ENCODE results near the gene NDUFB10. TPM values are rescaled to one million over a fixed set of nuclear protein-coding genes. Genes with fewer than 3 reads are reported as not detected.
"Not testable (repeated sequence)": the region's sequence is repeated elsewhere in the genome, so short reads cannot be mapped to it uniquely, and the experiment has no call there.

Gene NDUFB10
- total and polyA plus RNA-seq, 2 donors (not counting 1 experiment from before 2014, with no cell fraction given), result 123 to 149 TPM

- H4K20me1 ChIP-seq (ENCODE audit: control insufficient read depth, extremely low read depth, insufficient read depth, low read length), result no peaks in the 10 kb centered on the region
- H3K27me3 ChIP-seq (ENCODE audit: control insufficient read depth, insufficient read depth, low read length), result no peaks in the 10 kb centered on the region
- no peak overlapping the region for H2AFZ ChIP-seq (ENCODE audit: low read length)
- H3K4me1 ChIP-seq (ENCODE audit: control insufficient read depth, extremely low read depth, insufficient read depth, low read length), result peaks cover 2% of the 10 kb centered on the region
- TF ChIP-seq, protein P1, sequence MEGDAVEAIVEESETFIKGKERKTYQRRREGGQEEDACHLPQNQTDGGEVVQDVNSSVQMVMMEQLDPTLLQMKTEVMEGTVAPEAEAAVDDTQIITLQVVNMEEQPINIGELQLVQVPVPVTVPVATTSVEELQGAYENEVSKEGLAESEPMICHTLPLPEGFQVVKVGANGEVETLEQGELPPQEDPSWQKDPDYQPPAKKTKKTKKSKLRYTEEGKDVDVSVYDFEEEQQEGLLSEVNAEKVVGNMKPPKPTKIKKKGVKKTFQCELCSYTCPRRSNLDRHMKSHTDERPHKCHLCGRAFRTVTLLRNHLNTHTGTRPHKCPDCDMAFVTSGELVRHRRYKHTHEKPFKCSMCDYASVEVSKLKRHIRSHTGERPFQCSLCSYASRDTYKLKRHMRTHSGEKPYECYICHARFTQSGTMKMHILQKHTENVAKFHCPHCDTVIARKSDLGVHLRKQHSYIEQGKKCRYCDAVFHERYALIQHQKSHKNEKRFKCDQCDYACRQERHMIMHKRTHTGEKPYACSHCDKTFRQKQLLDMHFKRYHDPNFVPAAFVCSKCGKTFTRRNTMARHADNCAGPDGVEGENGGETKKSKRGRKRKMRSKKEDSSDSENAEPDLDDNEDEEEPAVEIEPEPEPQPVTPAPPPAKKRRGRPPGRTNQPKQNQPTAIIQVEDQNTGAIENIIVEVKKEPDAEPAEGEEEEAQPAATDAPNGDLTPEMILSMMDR (conservative IDR thresholded peaks at IDR 0.05 in 1 of 2, IDR thresholded peaks at IDR 0.05 in 1 of 2; ENCODE audit: low read depth in 1 of 2, low read length in 2 of 2), result no peak
- no peak for TF ChIP-seq EZH2 (IDR thresholded peaks at IDR 0.05; ENCODE audit: low read length, missing control alignments)
- no peak overlapping the region for H3K9ac ChIP-seq (ENCODE audit: insufficient read depth, low read length)
- H3K27ac ChIP-seq (ENCODE audit: insufficient read depth, low read length), result no peak overlapping the region
- no peaks in the 10 kb centered on the region for H3K79me2 ChIP-seq (ENCODE audit: control insufficient read depth, insufficient read depth, low read length)
- H3K36me3 ChIP-seq (ENCODE audit: control insufficient read depth, insufficient read depth, low read length), result peaks cover 8% of the 10 kb centered on the region
- no peak for DNase-seq (ENCODE audit: low read depth in 2 of 2)
- H3K4me3 ChIP-seq (replicated peaks in 1 of 4; ENCODE audit: control extremely low read depth in 1 of 4, insufficient read depth in 1 of 4, low read depth in 3 of 4, low read length in 4 of 4), result no peak overlapping the region
- H3K4me2 ChIP-seq (ENCODE audit: extremely low read depth, insufficient read depth, low read length), result no peak overlapping the region
- H3K9me3 ChIP-seq (ENCODE audit: control insufficient read depth, insufficient read depth, low read depth, low read length), result no peaks in the 10 kb centered on the region
Observed at GRCh38 chr16:1936945-1937479, 22.3 kb upstream of the NDUFB10 start.

DNA sequence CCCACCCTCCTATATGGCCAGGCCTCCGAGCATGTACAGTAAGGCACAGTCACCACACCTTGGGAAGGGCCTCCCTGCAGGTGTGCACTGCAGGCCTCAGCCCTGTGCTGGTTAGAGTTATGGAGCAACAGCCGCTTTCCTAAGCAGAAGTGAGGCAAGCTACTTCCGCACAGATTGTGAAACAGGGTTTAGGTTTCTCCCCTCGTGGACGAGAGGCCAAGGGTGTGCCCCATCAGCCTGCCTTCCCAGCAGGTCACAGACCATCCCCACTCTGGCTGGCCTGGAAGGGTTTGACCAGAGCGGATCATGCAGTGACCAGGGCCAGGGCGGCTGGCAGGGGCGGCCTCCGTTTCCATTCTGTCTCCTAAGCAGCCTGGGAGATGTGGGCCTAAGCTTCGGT lies 21.0 kb upstream of the NDUFB10 start:
- no peaks in the 10 kb centered on the region for H3K27me3 ChIP-seq (ENCODE audit: control insufficient read depth, insufficient read depth, low read length)
- H3K79me2 ChIP-seq (ENCODE audit: control insufficient read depth, insufficient read depth, low read length), result no peaks in the 10 kb centered on the region
- no peak overlapping the region for H3K9ac ChIP-seq (ENCODE audit: insufficient read depth, low read length)
- no peak overlapping the region for H2AFZ ChIP-seq (ENCODE audit: low read length)
- H4K20me1 ChIP-seq (ENCODE audit: control insufficient read depth, extremely low read depth, insufficient read depth, low read length), result no peaks in the 10 kb centered on the region
- H3K27ac ChIP-seq (ENCODE audit: insufficient read depth, low read length), result no peak overlapping the region
- H3K4me1 ChIP-seq (ENCODE audit: control insufficient read depth, extremely low read depth, insufficient read depth, low read length), result peaks cover 7% of the 10 kb centered on the region
- no peak overlapping the region for H3K4me2 ChIP-seq (ENCODE audit: extremely low read depth, insufficient read depth, low read length)
- TF ChIP-seq, protein P1 (conservative IDR thresholded peaks at IDR 0.05 in 1 of 2, IDR thresholded peaks at IDR 0.05 in 1 of 2; ENCODE audit: low read depth in 1 of 2, low read length in 2 of 2), result no peak
- no peak overlapping the region for H3K4me3 ChIP-seq (replicated peaks in 1 of 4; ENCODE audit: control extremely low read depth in 1 of 4, insufficient read depth in 1 of 4, low read depth in 3 of 4, low read length in 4 of 4)
- DNase-seq (ENCODE audit: low read depth in 2 of 2), result no peak
- H3K36me3 ChIP-seq (ENCODE audit: control insufficient read depth, insufficient read depth, low read length), result peaks cover 8% of the 10 kb centered on the region
- no peaks in the 10 kb centered on the region for H3K9me3 ChIP-seq (ENCODE audit: control insufficient read depth, insufficient read depth, low read depth, low read length)

- H3K27ac ChIP-seq (ENCODE audit: insufficient read depth, low read length), result no peak overlapping the region
- H3K4me2 ChIP-seq (ENCODE audit: extremely low read depth, insufficient read depth, low read length), result no peak overlapping the region
- no peak overlapping the region for H3K9ac ChIP-seq (ENCODE audit: insufficient read depth, low read length)
Observed at GRCh38 chr16:1938910-1939309, 20.4 kb upstream of the NDUFB10 start.

DNA sequence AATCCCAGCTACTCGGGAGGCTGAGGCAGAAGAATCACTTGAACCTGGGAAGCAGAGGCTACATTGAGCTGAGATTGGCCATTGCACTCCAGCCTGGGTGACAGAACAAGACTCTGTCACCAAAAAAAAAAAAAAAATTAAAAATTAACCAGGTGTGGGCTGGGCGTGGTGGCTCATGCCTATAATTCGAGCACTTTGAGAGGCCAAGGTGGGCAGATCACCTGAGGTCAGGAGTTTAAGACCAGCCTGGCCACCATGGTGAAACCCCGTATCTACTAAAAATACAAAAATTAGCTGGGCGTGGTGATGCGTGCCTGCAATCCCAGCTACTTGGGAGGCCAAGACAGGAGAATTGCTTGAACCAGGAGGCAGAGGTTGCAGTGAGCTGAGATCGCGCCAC lies 19.5 kb upstream of the NDUFB10 start:
- H4K20me1 ChIP-seq (ENCODE audit: control insufficient read depth, extremely low read depth, insufficient read depth, low read length); DNase-seq (ENCODE audit: low read depth in 2 of 2); H3K4me1 ChIP-seq (ENCODE audit: control insufficient read depth, extremely low read depth, insufficient read depth, low read length); H3K9ac ChIP-seq (ENCODE audit: insufficient read depth, low read length); H3K27me3 ChIP-seq (ENCODE audit: control insufficient read depth, insufficient read depth, low read length); H3K4me2 ChIP-seq (ENCODE audit: extremely low read depth, insufficient read depth, low read length); H3K9me3 ChIP-seq (ENCODE audit: control insufficient read depth, insufficient read depth, low read depth, low read length); H3K36me3 ChIP-seq (ENCODE audit: control insufficient read depth, insufficient read depth, low read length); H3K79me2 ChIP-seq (ENCODE audit: control insufficient read depth, insufficient read depth, low read length); H3K4me3 ChIP-seq (replicated peaks in 1 of 4; ENCODE audit: control extremely low read depth in 1 of 4, insufficient read depth in 1 of 4, low read depth in 3 of 4, low read length in 4 of 4); H3K27ac ChIP-seq (ENCODE audit: insufficient read depth, low read length); H2AFZ ChIP-seq (ENCODE audit: low read length): not testable (repeated sequence)

More at GRCh38 chr16:1938910-1939309, 20.4 kb upstream of the NDUFB10 start:
- Histone ChIP-seq H3K27me3 (ENCODE audit: control insufficient read depth, insufficient read depth, low read length) (no peaks in the 10 kb centered on the region), H2AFZ (ENCODE audit: low read length) (no peak overlapping the region), H3K36me3 (ENCODE audit: control insufficient read depth, insufficient read depth, low read length) (peaks cover 8% of the 10 kb centered on the region), H4K20me1 (ENCODE audit: control insufficient read depth, extremely low read depth, insufficient read depth, low read length) (no peaks in the 10 kb centered on the region), H3K4me1 (ENCODE audit: control insufficient read depth, extremely low read depth, insufficient read depth, low read length) (peaks cover 7% of the 10 kb centered on the region), H3K9me3 (ENCODE audit: control insufficient read depth, insufficient read depth, low read depth, low read length) (no peaks in the 10 kb centered on the region), H3K4me3 (replicated peaks in 1 of 4; ENCODE audit: control extremely low read depth in 1 of 4, insufficient read depth in 1 of 4, low read depth in 3 of 4, low read length in 4 of 4) (no peak overlapping the region), H3K79me2 (ENCODE audit: control insufficient read depth, insufficient read depth, low read length) (no peaks in the 10 kb centered on the region)
- no peak for DNase-seq (ENCODE audit: low read depth in 2 of 2)
- no peak for TF ChIP-seq EZH2 (IDR thresholded peaks at IDR 0.05; ENCODE audit: low read length, missing control alignments)
- TF ChIP-seq, protein P1 (conservative IDR thresholded peaks at IDR 0.05 in 1 of 2, IDR thresholded peaks at IDR 0.05 in 1 of 2; ENCODE audit: low read depth in 1 of 2, low read length in 2 of 2), result no peak
